Stimulated activated CD4-positive, alpha-beta T cell treated with anti-CD3 and anti-CD28 coated beads, Interleukin-4, amount 100 ng/mL, for 24 hours (primary cell): ENCODE measurements around the gene PROSER2.

ENCODE experiments used
- DNase-seq: peaks from one replicate; pipeline ENCODE4 v3.0.0-alpha.2; 2020

PROSER2 gene

GRCh38 chr10:11804336-11804735 lies 18.8 kb upstream of the PROSER2 start:
- DNase-seq = no peak

- DNase-seq = no peak
Measured at GRCh38 chr10:11805792-11806191, 17.4 kb upstream of the PROSER2 start.

- no peak for DNase-seq
Measured at GRCh38 chr10:11806706-11807105, 16.4 kb upstream of the PROSER2 start.

- no peak for DNase-seq
Measured at GRCh38 chr10:11808808-11809207, 14.3 kb upstream of the PROSER2 start.

- no peak for DNase-seq
Measured at GRCh38 chr10:11810313-11810766, 12.8 kb upstream of the PROSER2 start.

- no peak for DNase-seq
Measured at GRCh38 chr10:11810973-11811372, 12.2 kb upstream of the PROSER2 start.

- DNase-seq = no peak
Measured at GRCh38 chr10:11813177-11813576, 10.0 kb upstream of the PROSER2 start.

GRCh38 chr10:11813855-11814567 lies 9.1 kb upstream of the PROSER2 start:
- DNase-seq = no peak

GRCh38 chr10:11819027-11819426 lies 4.1 kb upstream of the PROSER2 start:
- DNase-seq = no peak

- no peak for DNase-seq
Measured at GRCh38 chr10:11822026-11822756, 965 bp upstream of the PROSER2 start.

GRCh38 chr10:11822809-11823121 lies 391 bp upstream of the PROSER2 start:
- no peak for DNase-seq

GRCh38 chr10:11823989-11824346 lies 812 bp downstream of the PROSER2 start:
- DNase-seq = no peak

- no peak for DNase-seq
Measured at GRCh38 chr10:11824376-11824775, 1.2 kb downstream of the PROSER2 start.

- DNase-seq = no peak
Measured at GRCh38 chr10:11824825-11825224, 1.7 kb downstream of the PROSER2 start.

- no peak for DNase-seq
Measured at GRCh38 chr10:11825796-11826414, 2.7 kb downstream of the PROSER2 start.

GRCh38 chr10:11827006-11827405 lies 3.9 kb downstream of the PROSER2 start:
- DNase-seq = no peak

- no peak for DNase-seq
Measured at GRCh38 chr10:11827414-11827813, 4.3 kb downstream of the PROSER2 start.

GRCh38 chr10:11828682-11829284 lies 5.6 kb downstream of the PROSER2 start:
- no peak for DNase-seq

GRCh38 chr10:11830836-11831519 lies 7.8 kb downstream of the PROSER2 start:
- no peak for DNase-seq

- no peak for DNase-seq
Measured at GRCh38 chr10:11831520-11831951, 8.4 kb downstream of the PROSER2 start.

- no peak for DNase-seq
Measured at GRCh38 chr10:11832042-11832441, 8.9 kb downstream of the PROSER2 start.

GRCh38 chr10:11835061-11835460 lies 11.9 kb downstream of the PROSER2 start:
- DNase-seq = no peak

GRCh38 chr10:11835704-11836103 lies 12.5 kb downstream of the PROSER2 start:
- DNase-seq = no peak
